Panc1 (cell line): Measurements from ENCODE around the gene REPIN1. TPM values are rescaled to one million over a fixed set of nuclear protein-coding genes. Genes with fewer than 3 reads are reported as not detected.
A peak's percentile ranks its signal among the peaks of the same experiment; 100 is the strongest.

Experiments used
- ATAC-seq: fragments of 200-7000 bp; cut with Tn5 transposase; 2 replicates; pipeline ENCODE4 v1.9.1; 2020; ENCODE audit warnings: mild to moderate bottlenecking, moderate library complexity
- BruUV-seq: library from RNA; stranded (reverse); fragments of 400-500 nt; replicated peaks from 2 replicates; lab custom pipeline; 2021; lab: Mats Ljungman, UMichigan
- CTCF ChIA-PET: fragments of 300-600 bp; sonication (Branson Sonifier 250); formaldehyde crosslinking; loops from one replicate; lab custom pipeline; 2022; ENCODE audit warnings: antibody characterized with exemption; lab: Charles Lee
- POLR2A ChIA-PET: fragments of 300-600 bp; sonication (Branson Sonifier 250); formaldehyde crosslinking; loops from one replicate; lab custom pipeline; 2022; ENCODE audit warnings: antibody characterized with exemption; lab: Charles Lee
- DNase-seq: peaks from one replicate; pipeline ENCODE4 v3.0.0-alpha.2; 2010; ENCODE audit warnings: low read depth, low spot score
- H3K27ac ChIP-seq: 2 replicates; pipeline ENCODE4 v1.5.1; 2011; ENCODE audit warnings: mild to moderate bottlenecking, low read length, inconsistent platforms
- H3K27me3 ChIP-seq: fragments of 200-500 bp; sonication (Bioruptor generic); 2 replicates; pipeline ENCODE4 v1.6.0; 2014; ENCODE audit warnings: low read length, inconsistent platforms; ENCODE audit not compliant: control insufficient read depth, insufficient read depth
- H3K36me3 ChIP-seq: fragments of 200-500 bp; sonication (Bioruptor generic); 2 replicates; pipeline ENCODE4 v1.5.1; 2014; ENCODE audit warnings: inconsistent platforms, mild to moderate bottlenecking, low read length, moderate library complexity; ENCODE audit not compliant: control insufficient read depth, insufficient read depth
- H3K4me1 ChIP-seq: 2 replicates; pipeline ENCODE4 v1.5.1; 2011; ENCODE audit warnings: inconsistent platforms, mild to moderate bottlenecking, low read length, moderate library complexity; ENCODE audit not compliant: control insufficient read depth, insufficient read depth
- H3K4me3 ChIP-seq, 2 experiments: 2 replicates each; pipeline ENCODE4 v1.5.1; 2011 to 2012; ENCODE audit warnings: low read depth in 2 of 2, low read length in 2 of 2, mild to moderate bottlenecking in 2 of 2, inconsistent platforms in 1 of 2, moderate library complexity in 1 of 2
- H3K9me3 ChIP-seq: fragments of 200-500 bp; sonication (Bioruptor generic); 2 replicates; pipeline ENCODE4 v1.5.1; 2014; ENCODE audit warnings: low read depth, mild to moderate bottlenecking, inconsistent platforms, low read length, moderate library complexity; ENCODE audit not compliant: control insufficient read depth, insufficient read depth
- CTCF ChIP-seq: fragments of 450-650 bp; IDR thresholded peaks from 2 replicates; pipeline ENCODE4 v1.5.1; 2017; ENCODE audit warnings: mild to moderate bottlenecking
- POLR2AphosphoS5 ChIP-seq: IDR thresholded peaks from 2 replicates; pipeline ENCODE4 v1.6.1; 2012; ENCODE audit warnings: mild to moderate bottlenecking, low read depth, low read length, moderate library complexity
- REST ChIP-seq, 2 experiments: IDR thresholded peaks; 2 replicates each; pipeline ENCODE4 v1.6.1; 2011 to 2012; ENCODE audit warnings: low read depth in 2 of 2, control low read depth in 1 of 2, low read length in 1 of 2, mild to moderate bottlenecking in 1 of 2, moderate library complexity in 1 of 2; ENCODE audit not compliant: insufficient read depth in 1 of 2
- SIN3A ChIP-seq: IDR thresholded peaks from 2 replicates; pipeline ENCODE4 v1.6.1; 2012; ENCODE audit warnings: low read depth, mild to moderate bottlenecking, low read length, moderate library complexity, borderline replicate concordance; ENCODE audit not compliant: insufficient read depth
- TCF7L2 ChIP-seq: IDR thresholded peaks from 2 replicates; pipeline ENCODE4 v1.6.1; 2011; ENCODE audit warnings: mild to moderate bottlenecking, low read depth, low read length, inconsistent platforms
- in situ Hi-C: cut with HindIII; loops from 2 replicates; pipeline ENCODE4 v1.10.0; 2016; ENCODE audit warnings: low sequenced_read_pairs, low pct_unique_long_range_greater_than_20kb
- intact Hi-C: fragments of 100-400 bp; cut with micrococcal nuclease; formaldehyde crosslinking; loops from one replicate; pipeline ENCODE4 v1.10.0; 2022; ENCODE audit not compliant: unreplicated experiment
- total RNA-seq: library from RNA; stranded (reverse); gene quantifications from one replicate; pipeline ENCODE4 v1.2.1, GENCODE V29; 2021; ENCODE audit not compliant: unreplicated experiment

REPIN1 gene
- total RNA-seq, 1 experiment from 2014 or later = 209 TPM

- H3K27ac ChIP-seq = peak overlapping the region; percentile 57
- CTCF ChIA-PET = interaction anchor here (0.6 to 1.4 kb wide), 3 partner anchors 10 to 71 kb away, joined by 3 to 7 read pairs (median 3); no protein-coding TSS in a partner anchor
- H3K9me3 ChIP-seq = no peaks in the 10 kb centered on the region
- POLR2A ChIA-PET = interaction anchor here (0.6 to 0.7 kb wide), 2 partner anchors 10 to 550 kb away, joined by 3 to 6 read pairs; no protein-coding TSS in a partner anchor
- no peak overlapping the region for H3K4me3 ChIP-seq
- ATAC-seq = no peak
- H3K27me3 ChIP-seq = no peaks in the 10 kb centered on the region
- H3K4me1 ChIP-seq = peaks cover 30% of the 10 kb centered on the region
- DNase-seq = no peak
- peak; percentile 87 for TF ChIP-seq CTCF
- TF ChIP-seq POLR2AphosphoS5 = no peak
- intact Hi-C loops = loop anchor here (2.0 kb wide), 1 partner anchor 64 kb away; no protein-coding TSS in a partner anchor
- in situ Hi-C loops = no loop called here
- BruUV-seq = no TSS peak
- no peaks in the 10 kb centered on the region for H3K36me3 ChIP-seq
Observed at GRCh38 chr7:150356265-150356897, 12.2 kb upstream of the REPIN1 start.

- POLR2A ChIA-PET = interaction anchor here (0.6 kb wide), 1 partner anchor 10 kb away, joined by 9 read pairs; no protein-coding TSS in a partner anchor
- H3K27me3 ChIP-seq = no peaks in the 10 kb centered on the region
- H3K36me3 ChIP-seq = no peaks in the 10 kb centered on the region
- ATAC-seq (peak; percentile 72), DNase-seq (no peak)
- H3K9me3 ChIP-seq = no peaks in the 10 kb centered on the region
- CTCF ChIA-PET = interaction anchor here (1.0 kb wide), 2 partner anchors 36 to 72 kb away, joined by 3 read pairs; no protein-coding TSS in a partner anchor
- TF ChIP-seq POLR2AphosphoS5 (no peak), TCF7L2 (peak; percentile 35; the same call in 1 of the 2 replicates)
- peaks cover 25% of the 10 kb centered on the region for H3K4me1 ChIP-seq
- intact Hi-C loops = loop anchor here (2.0 kb wide), 1 partner anchor 64 kb away; no protein-coding TSS in a partner anchor
- H3K27ac ChIP-seq = peak overlapping the region; percentile 70
- in situ Hi-C loops = no loop called here
- H3K4me3 ChIP-seq = no peak overlapping the region; a peak in 1 of 4 replicates
- BruUV-seq = no TSS peak
Observed at GRCh38 chr7:150357270-150357669, 11.4 kb upstream of the REPIN1 start.

GRCh38 chr7:150357771-150358427 lies 10.7 kb upstream of the REPIN1 start:
- peak; percentile 91 for ATAC-seq
- H3K36me3 ChIP-seq = no peaks in the 10 kb centered on the region
- H3K27ac ChIP-seq = peak overlapping the region; percentile 70
- in situ Hi-C loops (no loop called here), intact Hi-C loops (loop anchor here (2.0 kb wide), 1 partner anchor 63 kb away; no protein-coding TSS in a partner anchor)
- no TSS peak for BruUV-seq
- ChIA-PET POLR2A (interaction anchor here (0.6 kb wide), 1 partner anchor 9 kb away, joined by 9 read pairs; no protein-coding TSS in a partner anchor), CTCF (interaction anchor here (0.6 to 1.0 kb wide), 2 partner anchors 35 to 38 kb away, joined by 3 to 4 read pairs; no protein-coding TSS in a partner anchor)
- DNase-seq = no peak
- peak overlapping the region in 1 of 2 experiments; percentile 10; a peak in 1 of 4 replicates for H3K4me3 ChIP-seq
- no peaks in the 10 kb centered on the region for H3K9me3 ChIP-seq
- TF ChIP-seq CTCF (no peak), TCF7L2 (no peak), REST (IDR thresholded peaks at IDR 0.05; ENCODE audit: insufficient read depth in 1 of 2, low read depth in 2 of 2, low read length in 1 of 2) (no peak), SIN3A (no peak), POLR2AphosphoS5 (no peak)
- H3K27me3 ChIP-seq = no peaks in the 10 kb centered on the region
- peaks cover 25% of the 10 kb centered on the region for H3K4me1 ChIP-seq
